Mucosa of stomach (tissue), 1 donor: ENCODE data around the gene PEX3.
"Not testable (repeated sequence)": the region's sequence is repeated elsewhere in the genome, so short reads cannot be mapped to it uniquely, and the experiment has no call there.

ENCODE experiments used
- H3K27me3 ChIP-seq: one replicate; pipeline ENCODE4 v1.7.0; 2013; ENCODE audit warnings: mild to moderate bottlenecking, low read length; ENCODE audit not compliant: control insufficient read depth, insufficient read depth
- H3K36me3 ChIP-seq: one replicate; pipeline ENCODE4 v1.7.0; 2013; ENCODE audit warnings: low read length; ENCODE audit not compliant: control insufficient read depth, insufficient read depth
- H3K4me1 ChIP-seq: one replicate; pipeline ENCODE4 v1.7.0; 2013; ENCODE audit warnings: mild to moderate bottlenecking, low read length; ENCODE audit not compliant: control insufficient read depth, insufficient read depth
- H3K4me3 ChIP-seq: one replicate; pipeline ENCODE4 v1.7.0; 2013; ENCODE audit warnings: low read length
- H3K9ac ChIP-seq: one replicate; pipeline ENCODE4 v1.7.0; 2013; ENCODE audit warnings: mild to moderate bottlenecking, low read length, moderate library complexity
- H3K9me3 ChIP-seq: one replicate; pipeline ENCODE4 v1.7.0; 2013; ENCODE audit warnings: mild to moderate bottlenecking, low read length, moderate library complexity; ENCODE audit not compliant: control insufficient read depth
- donor health status: Pancreatic carcinoma.

The PEX3 gene

GRCh38 chr6:143490775-143491174 lies 40.2 kb downstream of the PEX3 start:
- H3K9ac ChIP-seq: no peak overlapping the region
- no peaks in the 10 kb centered on the region for H3K27me3 ChIP-seq
- H3K36me3 ChIP-seq: no peaks in the 10 kb centered on the region
- no peak overlapping the region for H3K4me3 ChIP-seq
- no peaks in the 10 kb centered on the region for H3K4me1 ChIP-seq
- no peaks in the 10 kb centered on the region for H3K9me3 ChIP-seq

- Histone ChIP-seq H3K27me3 (no peaks in the 10 kb centered on the region), H3K9me3 (no peaks in the 10 kb centered on the region), H3K4me1 (no peaks in the 10 kb centered on the region), H3K9ac (no peak overlapping the region), H3K36me3 (no peaks in the 10 kb centered on the region), H3K4me3 (no peak overlapping the region)
Measured at GRCh38 chr6:143496974-143497373, 46.4 kb downstream of the PEX3 start.

GRCh38 chr6:143498428-143498827 lies 47.8 kb downstream of the PEX3 start:
- H3K4me3 ChIP-seq: no peak overlapping the region
- no peaks in the 10 kb centered on the region for H3K36me3 ChIP-seq
- H3K9me3 ChIP-seq: no peaks in the 10 kb centered on the region
- H3K27me3 ChIP-seq: no peaks in the 10 kb centered on the region
- H3K4me1 ChIP-seq: no peaks in the 10 kb centered on the region
- no peak overlapping the region for H3K9ac ChIP-seq

- H3K4me3 ChIP-seq: no peak overlapping the region
- H3K36me3 ChIP-seq: peaks cover 8% of the 10 kb centered on the region
- H3K27me3 ChIP-seq: no peaks in the 10 kb centered on the region
- H3K9me3 ChIP-seq: no peaks in the 10 kb centered on the region
- no peak overlapping the region for H3K9ac ChIP-seq
- H3K4me1 ChIP-seq: no peaks in the 10 kb centered on the region
Measured at GRCh38 chr6:143501851-143502250, 51.2 kb downstream of the PEX3 start.

- Histone ChIP-seq H3K4me3 (no peak overlapping the region), H3K4me1 (peaks cover 2% of the 10 kb centered on the region), H3K36me3 (peaks cover 8% of the 10 kb centered on the region), H3K27me3 (no peaks in the 10 kb centered on the region), H3K9ac (no peak overlapping the region), H3K9me3 (no peaks in the 10 kb centered on the region)
Measured at GRCh38 chr6:143504369-143504768, 53.8 kb downstream of the PEX3 start.

GRCh38 chr6:143505111-143505510 lies 54.5 kb downstream of the PEX3 start:
- no peaks in the 10 kb centered on the region for H3K27me3 ChIP-seq
- H3K4me1 ChIP-seq: peaks cover 7% of the 10 kb centered on the region
- H3K4me3 ChIP-seq: no peak overlapping the region
- no peaks in the 10 kb centered on the region for H3K9me3 ChIP-seq
- no peak overlapping the region for H3K9ac ChIP-seq
- peaks cover 8% of the 10 kb centered on the region for H3K36me3 ChIP-seq

- H3K36me3 ChIP-seq: peaks cover 8% of the 10 kb centered on the region
- no peaks in the 10 kb centered on the region for H3K27me3 ChIP-seq
- no peak overlapping the region for H3K9ac ChIP-seq
- H3K9me3 ChIP-seq: no peaks in the 10 kb centered on the region
- H3K4me3 ChIP-seq: no peak overlapping the region
- H3K4me1 ChIP-seq: peaks cover 7% of the 10 kb centered on the region
Measured at GRCh38 chr6:143505537-143505936, 54.9 kb downstream of the PEX3 start.

GRCh38 chr6:143506199-143506598 lies 55.6 kb downstream of the PEX3 start:
- Histone ChIP-seq H3K9ac (no peak overlapping the region), H3K4me1 (peaks cover 7% of the 10 kb centered on the region), H3K9me3 (no peaks in the 10 kb centered on the region), H3K36me3 (peaks cover 8% of the 10 kb centered on the region), H3K4me3 (no peak overlapping the region), H3K27me3 (no peaks in the 10 kb centered on the region)

GRCh38 chr6:143506620-143507019 lies 56.0 kb downstream of the PEX3 start:
- H3K27me3 ChIP-seq: no peaks in the 10 kb centered on the region
- peaks cover 8% of the 10 kb centered on the region for H3K36me3 ChIP-seq
- no peaks in the 10 kb centered on the region for H3K9me3 ChIP-seq
- peaks cover 8% of the 10 kb centered on the region for H3K4me1 ChIP-seq
- H3K9ac ChIP-seq: no peak overlapping the region
- H3K4me3 ChIP-seq: no peak overlapping the region

- peaks cover 8% of the 10 kb centered on the region for H3K36me3 ChIP-seq
- no peaks in the 10 kb centered on the region for H3K9me3 ChIP-seq
- no peak overlapping the region for H3K9ac ChIP-seq
- no peaks in the 10 kb centered on the region for H3K27me3 ChIP-seq
- H3K4me3 ChIP-seq: no peak overlapping the region
- peaks cover 13% of the 10 kb centered on the region for H3K4me1 ChIP-seq
Measured at GRCh38 chr6:143507358-143508145, 56.9 kb downstream of the PEX3 start.

- Histone ChIP-seq H3K9ac (peak overlapping the region; percentile 81), H3K4me3 (peak overlapping the region; percentile 98), H3K4me1 (peaks cover 31% of the 10 kb centered on the region)
- H3K9me3 ChIP-seq, H3K36me3 ChIP-seq, H3K27me3 ChIP-seq: not testable (repeated sequence)
Measured at GRCh38 chr6:143510326-143510725, 59.7 kb downstream of the PEX3 start.

- H3K27me3 ChIP-seq: no peaks in the 10 kb centered on the region
- peaks cover 40% of the 10 kb centered on the region for H3K4me1 ChIP-seq
- H3K4me3 ChIP-seq: peak within 1 kb of the TSS; percentile 98
- no peaks in the 10 kb centered on the region for H3K36me3 ChIP-seq
- peak within 1 kb of the TSS; percentile 81 for H3K9ac ChIP-seq
- H3K9me3 ChIP-seq: no peaks in the 10 kb centered on the region
Measured at GRCh38 chr6:143510991-143511891, 60.6 kb downstream of the PEX3 start, which contains the start of gene FUCA2. Gene FUCA2 (minus strand): TSS chr6:143511720. CDS start chr6:143511634, 86 bp downstream.
